Loucy (cell line): ENCODE data around the gene PTPRZ1.

Experiments used
- EZH2phosphoT487 ChIP-seq: fragments of 200-600 bp; IDR thresholded peaks from 2 replicates; pipeline ENCODE4 v1.6.1; 2018; ENCODE audit warnings: antibody characterized with exemption, mild to moderate bottlenecking, moderate library complexity, borderline replicate concordance
- TF ChIP-seq, protein P1 (sequence below): fragments of 200-600 bp; sonication (generic); conservative IDR thresholded peaks from 2 replicates; pipeline ENCODE4 v1.5.1; 2014; ENCODE audit warnings: mild to moderate bottlenecking, antibody characterized with exemption, low read length

DNA sequence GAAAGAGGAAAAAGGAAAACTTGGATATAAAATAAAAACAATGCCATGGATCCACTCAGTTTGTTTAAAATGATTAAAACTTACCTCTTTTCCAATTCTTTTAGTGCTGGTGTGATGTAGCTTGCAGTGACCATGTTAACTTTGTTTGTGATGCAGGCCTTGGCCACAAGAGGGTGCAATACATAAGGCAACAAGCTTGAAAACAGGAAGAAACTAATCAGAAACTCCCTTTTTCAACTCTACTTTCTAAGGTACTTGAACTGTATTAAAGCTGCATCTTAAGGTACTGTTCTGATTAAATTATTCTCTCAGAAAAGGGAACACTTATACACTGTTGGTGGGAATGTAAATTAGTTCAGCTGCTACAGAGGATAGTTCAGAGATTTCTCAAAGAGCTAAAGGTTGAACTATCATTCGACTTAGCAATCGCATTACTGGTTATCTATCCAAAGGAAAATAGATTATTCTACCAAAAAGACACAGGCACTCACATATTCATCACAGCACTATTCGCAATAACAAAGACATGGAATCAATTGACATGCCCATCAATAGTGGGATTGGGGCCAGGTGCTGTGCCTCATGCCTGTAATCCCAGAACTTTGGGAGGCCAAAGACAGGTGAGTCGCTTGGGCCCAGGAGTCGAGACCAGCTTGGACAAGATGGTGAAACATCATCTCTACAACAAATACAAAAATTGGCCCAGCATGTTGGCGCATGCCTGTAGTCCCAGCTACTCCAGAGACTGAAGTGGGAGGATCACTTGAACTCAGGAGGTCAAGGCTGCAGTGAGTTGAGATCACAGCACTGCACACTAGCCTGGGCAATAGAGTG is 220.2 kb downstream of the PTPRZ1 start:
- TF ChIP-seq, protein P1, sequence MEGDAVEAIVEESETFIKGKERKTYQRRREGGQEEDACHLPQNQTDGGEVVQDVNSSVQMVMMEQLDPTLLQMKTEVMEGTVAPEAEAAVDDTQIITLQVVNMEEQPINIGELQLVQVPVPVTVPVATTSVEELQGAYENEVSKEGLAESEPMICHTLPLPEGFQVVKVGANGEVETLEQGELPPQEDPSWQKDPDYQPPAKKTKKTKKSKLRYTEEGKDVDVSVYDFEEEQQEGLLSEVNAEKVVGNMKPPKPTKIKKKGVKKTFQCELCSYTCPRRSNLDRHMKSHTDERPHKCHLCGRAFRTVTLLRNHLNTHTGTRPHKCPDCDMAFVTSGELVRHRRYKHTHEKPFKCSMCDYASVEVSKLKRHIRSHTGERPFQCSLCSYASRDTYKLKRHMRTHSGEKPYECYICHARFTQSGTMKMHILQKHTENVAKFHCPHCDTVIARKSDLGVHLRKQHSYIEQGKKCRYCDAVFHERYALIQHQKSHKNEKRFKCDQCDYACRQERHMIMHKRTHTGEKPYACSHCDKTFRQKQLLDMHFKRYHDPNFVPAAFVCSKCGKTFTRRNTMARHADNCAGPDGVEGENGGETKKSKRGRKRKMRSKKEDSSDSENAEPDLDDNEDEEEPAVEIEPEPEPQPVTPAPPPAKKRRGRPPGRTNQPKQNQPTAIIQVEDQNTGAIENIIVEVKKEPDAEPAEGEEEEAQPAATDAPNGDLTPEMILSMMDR, result peak; percentile 91
- TF ChIP-seq EZH2phosphoT487, result no peak
